Amniotic stem cell (primary cell): ENCODE measurements around the gene GDF7.

Source experiments
- DNase-seq: peaks from one replicate; lab custom pipeline; 2025; lab: John Stamatoyannopoulos, UW

GDF7 gene

DNA sequence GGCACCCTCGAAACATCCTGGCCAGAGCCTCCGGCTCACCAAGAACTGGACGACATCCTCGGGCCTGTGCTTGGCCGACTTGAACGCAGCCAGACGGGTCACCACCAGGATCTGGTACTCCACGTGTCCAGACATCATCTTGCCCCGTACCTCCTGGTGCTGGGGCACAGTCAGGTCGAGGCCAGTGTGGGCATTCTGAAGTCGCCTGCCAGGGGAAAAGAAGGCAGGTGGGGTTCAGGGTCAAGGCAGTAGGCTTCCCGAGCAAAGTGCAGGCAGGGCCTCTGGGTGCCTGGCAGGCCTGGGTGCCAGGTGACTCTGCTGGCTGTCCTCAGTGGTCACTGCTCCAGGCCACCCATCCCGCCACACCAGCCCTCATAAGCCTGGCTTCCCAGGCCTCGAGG lies 21.6 kb upstream of the GDF7 start:
- DNase-seq = no peak

DNA sequence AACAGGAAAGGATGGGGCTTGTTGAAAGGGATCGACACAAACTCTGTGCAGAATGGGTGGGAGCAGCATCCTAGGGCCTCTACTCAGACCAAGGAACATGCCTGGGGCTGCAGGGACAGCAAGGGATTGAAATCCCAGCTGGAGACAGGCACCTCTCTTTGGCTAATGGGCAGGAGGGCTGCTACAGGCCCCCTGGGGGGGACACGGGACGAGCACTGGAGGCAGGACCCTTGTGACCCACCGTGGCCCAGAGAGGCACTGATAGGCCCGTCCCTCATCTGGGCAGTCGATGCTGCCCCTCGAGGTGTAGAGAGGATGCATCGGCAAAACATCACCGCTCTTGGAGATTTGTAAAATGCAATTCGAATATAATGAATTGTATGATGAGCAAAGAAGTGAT lies 21.2 kb upstream of the GDF7 start:
- no peak for DNase-seq

DNA sequence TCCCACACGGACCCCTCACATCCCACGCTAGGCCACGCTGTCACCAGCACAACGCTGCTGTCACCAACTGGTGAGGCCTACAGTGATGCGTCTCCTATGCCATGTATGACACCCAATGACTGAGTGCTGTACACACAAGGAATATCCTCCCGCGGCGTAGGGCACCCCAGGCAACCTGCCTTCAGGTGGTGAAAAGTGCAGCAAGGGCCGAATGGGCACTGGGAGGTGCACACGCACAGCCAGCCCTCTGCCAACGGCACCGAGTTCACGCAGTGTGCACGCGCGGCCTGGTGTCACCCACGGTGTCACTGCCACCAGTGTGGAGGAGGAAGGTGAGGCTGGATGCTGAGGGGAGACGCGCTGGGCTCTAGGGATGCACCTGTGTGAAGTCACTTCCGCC lies 20.5 kb upstream of the GDF7 start:
- no peak for DNase-seq

DNA sequence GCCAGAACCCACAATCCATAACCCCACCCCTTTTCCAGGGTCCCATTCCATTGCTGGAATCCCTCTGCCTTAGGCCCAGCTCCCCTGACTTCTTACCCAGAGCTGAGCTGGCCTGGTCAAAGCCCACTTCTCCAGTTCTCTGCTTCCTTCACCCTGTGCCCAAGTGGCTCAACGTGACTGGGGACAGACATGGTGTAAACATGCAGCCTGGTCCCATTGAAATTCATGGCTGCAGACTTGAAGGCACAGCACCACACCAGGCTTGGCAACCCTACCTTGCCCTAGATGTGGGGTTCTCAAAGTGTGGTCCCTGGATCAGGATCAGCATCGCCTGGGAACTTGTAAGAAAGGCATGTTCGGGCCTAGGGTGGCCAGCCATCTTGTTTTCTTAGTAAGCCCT lies 19.7 kb upstream of the GDF7 start:
- no peak for DNase-seq

DNA sequence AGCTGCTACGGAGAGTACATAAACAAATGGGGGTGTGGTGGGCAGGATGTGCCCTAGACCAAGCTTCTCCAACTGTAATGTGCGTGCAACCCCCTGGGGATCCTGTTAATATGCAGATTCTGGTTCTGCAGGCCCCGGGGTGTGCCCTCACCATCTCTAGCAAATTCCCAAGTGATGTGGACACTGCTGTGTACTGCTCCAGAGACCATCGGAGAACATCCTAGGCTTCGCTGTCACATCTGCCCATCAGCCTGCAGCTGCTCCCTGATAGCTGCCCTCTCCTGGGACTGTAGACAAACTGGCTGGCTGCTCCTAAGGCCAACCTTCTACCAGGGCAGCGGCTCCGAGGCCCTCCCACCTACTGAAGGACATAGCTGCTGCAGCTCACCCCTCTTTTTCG lies 19.2 kb upstream of the GDF7 start:
- DNase-seq = no peak

DNA sequence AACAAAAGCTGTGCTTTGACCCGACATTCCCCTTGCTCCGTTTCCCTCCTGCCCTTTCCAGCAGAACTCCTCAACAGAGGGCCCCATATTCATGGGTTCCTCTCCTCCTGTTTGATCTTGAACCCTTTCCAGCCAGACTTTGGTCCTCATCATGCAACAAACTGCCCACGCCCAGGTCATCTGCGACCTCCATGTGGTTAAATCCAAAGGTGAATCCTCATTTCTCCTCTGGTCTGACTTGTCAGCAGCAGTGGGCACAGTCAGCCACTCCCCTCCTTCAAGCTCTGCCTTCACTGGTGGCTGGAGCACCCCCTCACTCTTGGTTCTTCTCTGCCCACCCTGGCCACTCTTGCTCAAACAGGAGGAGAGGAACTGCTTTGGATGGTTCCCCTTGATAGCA lies 18.7 kb upstream of the GDF7 start:
- no peak for DNase-seq

DNA sequence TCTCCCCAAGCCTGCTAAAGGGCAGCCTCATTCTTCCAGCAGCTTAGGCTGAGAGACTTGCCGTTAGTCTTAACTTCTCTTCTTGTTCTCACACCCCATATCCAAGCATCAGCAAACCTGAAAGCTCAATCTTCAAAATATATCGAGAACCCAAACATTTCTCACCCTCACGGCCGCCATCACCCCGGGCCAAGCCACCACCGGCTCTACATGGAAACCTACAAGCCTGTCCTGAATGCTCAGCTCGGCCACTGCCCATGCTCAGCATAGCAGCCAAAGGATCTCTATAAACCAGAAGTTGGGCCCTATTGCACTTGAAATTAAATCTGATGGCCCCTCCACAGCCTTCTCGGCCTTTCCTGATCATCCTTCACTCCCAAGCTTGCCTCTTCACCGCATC lies 18.1 kb upstream of the GDF7 start:
- DNase-seq = no peak

DNA sequence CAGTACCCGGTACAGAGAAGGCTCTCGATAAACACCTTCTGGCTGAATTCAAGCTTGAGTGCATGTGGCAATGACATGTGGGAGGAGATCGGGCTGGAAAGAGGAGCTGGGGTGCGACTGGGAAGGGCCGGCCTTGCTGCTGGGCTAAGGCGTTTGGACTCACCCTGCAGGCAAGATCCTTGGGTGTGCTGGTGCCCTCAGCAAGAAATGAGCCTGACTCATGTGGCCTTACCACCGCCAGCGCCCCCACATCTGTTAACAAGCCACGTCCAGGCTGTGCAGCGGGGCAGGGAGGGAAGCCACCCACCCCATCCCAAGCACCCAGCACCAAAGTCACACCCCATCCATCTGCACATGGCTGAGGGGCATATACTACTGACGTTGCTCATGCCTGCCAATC lies 17.4 kb upstream of the GDF7 start:
- no peak for DNase-seq

DNA sequence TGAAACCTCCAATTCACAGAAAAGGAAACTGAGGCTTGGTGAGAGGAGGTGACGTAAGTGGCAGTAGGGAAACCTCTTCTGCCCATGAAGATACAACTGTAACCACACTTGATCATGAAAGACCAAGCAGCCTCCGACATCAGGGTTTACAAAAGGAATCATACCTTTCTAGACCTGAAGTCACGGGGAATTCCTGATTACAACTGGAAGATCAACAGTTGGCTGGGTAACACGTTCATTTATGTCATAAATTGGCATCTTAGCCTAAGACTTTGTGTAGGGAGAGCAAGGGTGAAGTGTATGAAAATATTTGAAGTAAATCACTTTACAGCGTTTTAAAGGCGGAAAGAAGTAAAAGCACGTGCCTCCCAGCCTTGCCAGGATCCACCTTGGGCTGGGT lies 17.0 kb upstream of the GDF7 start:
- no peak for DNase-seq

DNA sequence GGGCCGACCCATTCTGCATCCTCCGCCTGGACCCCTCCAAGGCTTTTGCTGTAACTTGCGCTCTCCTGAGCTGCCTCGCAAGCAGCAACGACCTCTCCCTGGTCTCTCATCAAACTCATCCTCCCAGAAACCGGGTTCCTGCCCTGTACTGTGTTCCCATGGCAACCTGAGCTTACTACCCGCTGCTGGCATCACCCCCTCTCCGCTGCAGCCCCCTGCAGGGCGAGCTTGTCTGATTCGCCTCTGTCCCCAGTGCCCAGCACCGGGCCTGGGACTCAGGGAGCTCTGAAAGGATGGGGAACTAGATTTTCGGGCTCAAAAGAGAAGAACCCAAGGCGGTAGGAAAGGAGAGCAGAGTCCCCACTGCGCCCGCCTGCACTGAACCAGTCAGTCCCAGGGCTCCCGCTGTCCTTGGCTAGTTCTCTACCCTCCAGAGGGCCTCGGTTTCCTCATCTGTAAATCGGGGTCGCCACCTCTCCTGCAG lies 16.5 kb upstream of the GDF7 start:
- DNase-seq = no peak

DNA sequence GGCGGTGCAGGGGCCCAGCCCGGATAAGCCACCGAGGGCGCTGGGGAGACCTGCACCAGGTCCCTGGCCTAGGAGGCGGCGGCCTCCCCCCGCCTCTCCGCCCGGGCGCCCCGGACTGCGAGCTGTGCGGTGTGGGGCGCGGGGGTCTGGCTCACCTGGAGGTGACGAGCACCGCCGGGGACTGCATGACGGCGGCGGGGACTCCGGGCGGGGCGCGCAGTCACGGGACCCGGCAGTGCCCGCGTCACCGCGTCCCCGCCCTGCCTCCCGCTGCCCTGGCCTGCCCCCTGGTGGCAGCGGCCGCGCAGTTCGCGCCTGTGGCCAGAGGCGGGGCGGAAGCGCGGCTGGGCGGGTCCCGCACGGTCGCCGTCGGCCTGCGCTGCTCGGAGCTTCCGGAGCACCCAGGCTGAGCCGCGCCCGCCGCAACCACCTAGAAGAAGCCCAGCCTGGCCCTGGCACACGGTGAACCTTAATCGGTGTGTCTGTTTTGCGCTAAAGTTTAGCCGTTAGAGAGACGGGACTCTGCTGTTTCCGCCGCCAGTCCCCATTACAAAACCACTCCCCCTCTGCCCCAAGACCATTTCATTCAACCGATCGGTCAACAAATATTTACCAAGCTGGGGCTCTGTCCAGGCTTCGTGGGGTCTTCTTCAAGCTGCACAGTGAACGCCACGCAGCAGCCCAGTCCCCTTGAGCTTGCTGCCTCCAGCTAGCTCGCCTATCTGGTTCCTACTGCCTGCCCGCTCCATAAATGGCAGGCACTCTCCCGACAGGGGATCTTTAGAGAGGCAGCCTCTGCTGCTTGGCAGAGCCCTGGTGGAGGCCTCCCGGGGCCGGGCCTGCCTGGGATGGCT lies 15.8 kb upstream of the GDF7 start, which contains the start of gene HS1BP3:
TSS of gene HS1BP3 (minus strand) at position 222 of the 854 bp plus-strand sequence. CDS start at position 187, 35 bp downstream.
- DNase-seq = peak; percentile 47

DNA sequence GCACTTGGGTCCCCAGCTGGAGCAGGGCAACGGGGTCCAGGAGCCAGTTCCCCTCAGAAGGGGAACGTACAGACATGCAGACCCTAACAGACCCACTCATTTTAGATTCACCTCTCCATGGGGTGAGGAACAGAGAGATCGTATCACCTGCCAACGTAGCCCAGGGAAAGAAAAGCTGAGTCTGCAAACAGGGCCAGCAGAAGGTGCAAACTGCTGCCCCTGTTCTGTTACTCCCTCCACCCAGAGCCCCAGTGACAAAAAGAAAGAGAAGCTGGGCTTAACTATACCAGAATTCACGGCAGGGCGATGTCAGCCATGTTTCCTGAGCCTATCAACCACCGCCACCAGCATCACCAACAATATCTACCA lies 15.2 kb upstream of the GDF7 start:
- DNase-seq = no peak

DNA sequence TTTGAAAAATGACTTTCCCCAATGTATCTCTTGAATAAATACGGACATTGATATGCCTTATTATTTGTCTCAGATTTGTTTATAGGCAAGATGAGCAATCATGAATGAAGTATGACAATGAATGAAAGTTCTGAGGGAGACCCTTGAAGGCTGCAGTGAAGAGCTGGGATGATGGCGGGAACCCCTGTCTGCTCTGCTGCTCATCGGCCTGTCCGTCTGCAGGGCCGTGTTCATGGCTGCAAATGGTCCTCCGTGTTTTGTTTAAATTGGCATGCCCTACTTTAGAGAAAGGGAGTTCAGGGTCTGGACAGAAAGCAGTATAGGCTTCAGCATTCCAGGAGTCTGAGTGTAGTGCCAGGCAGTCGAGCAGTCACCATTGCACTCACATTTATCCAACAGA lies 14.8 kb upstream of the GDF7 start:
- DNase-seq = no peak

DNA sequence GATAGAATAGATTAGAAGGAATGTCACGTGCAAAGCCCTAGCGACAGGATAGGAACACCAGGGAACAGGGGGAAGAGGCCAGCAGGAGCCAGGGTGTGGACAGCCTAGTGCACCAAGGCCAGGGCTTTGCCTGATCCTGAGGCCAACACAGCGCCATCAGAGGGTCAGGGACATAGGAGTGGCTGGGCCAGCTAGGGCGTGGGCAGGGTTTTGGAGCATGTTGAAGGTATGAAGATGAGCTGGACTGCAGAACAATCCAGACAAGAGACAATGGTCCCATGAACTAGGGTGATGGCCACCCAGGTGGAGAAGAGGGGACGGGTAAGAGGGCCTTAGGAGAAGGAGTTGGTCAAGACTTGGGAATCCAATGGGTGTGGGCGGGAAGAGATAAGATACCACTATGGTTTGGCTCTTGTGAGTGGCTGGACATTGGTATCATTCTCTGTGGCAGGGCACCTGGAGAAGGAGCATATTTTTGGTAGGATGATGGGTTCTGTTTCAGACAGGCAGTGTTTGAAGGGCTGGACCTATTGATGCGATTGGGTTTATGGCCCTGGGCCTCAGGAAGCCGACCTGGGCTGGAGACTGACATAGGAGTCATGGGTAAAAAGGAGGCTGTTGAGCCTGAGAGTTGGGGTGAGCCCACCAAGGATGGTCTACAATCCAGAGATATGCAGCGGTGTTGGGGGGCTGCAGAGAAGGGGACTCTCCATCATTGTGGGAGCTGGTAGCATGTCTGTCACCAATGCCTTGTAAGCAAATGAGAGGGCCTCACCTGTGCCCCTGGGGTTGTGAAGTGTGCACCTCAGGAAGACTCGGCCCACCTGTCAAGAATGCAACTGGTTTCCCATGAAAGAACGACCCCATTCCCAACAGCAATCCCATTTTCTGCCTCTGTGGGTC lies 14.0 kb upstream of the GDF7 start:
- no peak for DNase-seq

DNA sequence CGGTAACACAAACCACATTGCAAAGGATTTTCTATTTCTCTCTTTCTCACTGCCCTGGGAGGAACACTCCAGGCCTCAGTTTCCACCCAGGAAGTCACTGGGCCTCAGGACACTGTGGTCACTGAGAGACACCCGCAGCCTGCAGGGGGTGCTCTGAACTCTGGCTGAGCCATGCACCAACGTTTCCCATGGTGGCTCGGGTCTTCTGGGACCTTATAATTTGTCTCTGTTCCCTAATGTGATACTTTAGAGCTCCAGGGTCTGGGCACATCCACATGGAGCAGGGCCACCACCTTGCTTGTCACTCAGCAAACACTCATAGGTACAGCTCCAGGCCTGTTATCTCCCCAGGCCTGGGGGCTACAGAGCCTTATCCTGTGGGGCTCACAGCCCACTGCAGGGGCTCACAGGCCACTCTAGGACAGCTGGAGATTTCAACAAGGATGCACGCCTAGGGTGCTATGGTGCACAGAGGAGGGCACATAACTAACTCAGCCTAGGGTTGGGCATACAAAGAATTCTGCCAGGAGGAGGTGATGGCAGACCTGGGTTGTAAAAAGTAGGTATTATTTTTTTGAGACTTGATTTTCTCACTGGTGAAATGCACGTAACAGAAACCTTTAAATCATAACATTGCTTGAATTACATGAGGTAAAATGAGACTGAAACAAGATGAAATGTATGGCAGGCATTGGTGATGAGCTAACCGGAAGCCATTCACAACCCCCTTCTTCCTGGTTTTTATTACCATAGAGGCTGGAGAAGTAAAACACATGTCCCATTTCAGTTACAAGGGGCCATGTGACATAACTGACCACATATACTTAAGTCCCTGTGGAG lies 13.0 kb upstream of the GDF7 start:
- no peak for DNase-seq

DNA sequence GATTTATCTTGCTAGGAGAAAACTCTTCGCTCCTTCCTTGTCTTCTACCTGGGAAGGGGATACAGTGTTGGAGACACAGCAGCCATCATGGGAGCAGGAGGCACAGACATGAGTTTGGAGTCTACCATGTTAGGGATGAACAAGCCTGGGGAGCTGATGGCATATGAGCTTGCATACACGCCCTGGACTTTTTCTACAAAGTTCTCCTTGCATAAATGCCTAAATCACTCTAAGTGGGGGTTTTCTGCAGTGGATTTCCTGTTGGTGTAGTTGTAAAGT lies 12.5 kb upstream of the GDF7 start:
- no peak for DNase-seq

DNA sequence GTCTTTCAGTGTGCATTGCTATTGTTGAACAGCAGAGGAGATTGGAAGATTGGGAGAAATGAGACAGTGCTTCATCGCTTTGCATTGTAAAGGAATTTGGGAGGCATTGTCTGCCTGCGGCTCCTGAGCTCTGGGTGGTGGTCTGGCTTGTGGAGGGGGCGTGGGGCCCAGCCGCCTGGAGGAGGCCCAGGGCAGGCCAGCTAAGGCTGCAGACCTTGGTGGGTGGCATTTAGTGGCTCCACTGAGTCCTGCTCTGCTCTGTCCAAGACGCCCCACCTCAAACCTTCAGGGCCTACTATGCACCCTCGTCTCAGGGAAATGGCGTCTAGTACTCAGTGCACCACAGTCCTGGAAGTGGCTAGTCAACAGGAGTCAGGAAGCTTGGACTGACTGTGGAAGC lies 10.4 kb upstream of the GDF7 start:
- no peak for DNase-seq

DNA sequence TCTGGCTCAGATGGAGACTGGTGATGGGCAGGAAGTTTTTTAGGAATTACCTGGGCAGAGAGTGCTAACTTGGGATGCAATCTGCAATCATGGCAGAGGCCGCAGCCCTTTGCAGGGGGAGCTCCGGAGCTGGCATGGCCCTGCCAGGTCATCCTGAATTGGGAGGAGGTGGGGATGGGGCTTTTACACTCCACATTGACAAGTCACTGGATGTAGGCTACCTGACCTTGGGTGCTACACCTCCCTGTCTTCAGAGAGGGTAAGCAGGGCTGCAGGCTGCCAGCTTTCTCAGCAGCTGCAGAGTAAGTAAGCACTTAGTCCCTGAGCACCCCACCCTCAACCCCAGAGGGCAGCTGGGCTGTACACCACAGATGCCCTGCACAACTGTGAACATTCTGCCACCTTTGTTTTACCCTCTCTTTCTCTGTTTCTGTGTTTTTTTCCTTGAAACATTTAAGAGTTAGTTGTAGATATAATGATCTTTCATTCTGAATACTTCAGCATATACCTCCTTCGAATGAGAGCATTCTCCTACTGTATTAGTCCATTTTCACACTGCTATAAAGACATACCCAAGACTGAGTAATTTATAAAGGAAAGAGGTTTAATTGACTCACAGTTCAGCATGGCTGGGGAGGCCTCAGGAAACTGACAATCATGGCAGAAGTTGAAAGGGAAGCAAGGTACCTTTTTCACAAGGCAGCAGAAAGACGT lies 9.3 kb upstream of the GDF7 start:
- no peak for DNase-seq

DNA sequence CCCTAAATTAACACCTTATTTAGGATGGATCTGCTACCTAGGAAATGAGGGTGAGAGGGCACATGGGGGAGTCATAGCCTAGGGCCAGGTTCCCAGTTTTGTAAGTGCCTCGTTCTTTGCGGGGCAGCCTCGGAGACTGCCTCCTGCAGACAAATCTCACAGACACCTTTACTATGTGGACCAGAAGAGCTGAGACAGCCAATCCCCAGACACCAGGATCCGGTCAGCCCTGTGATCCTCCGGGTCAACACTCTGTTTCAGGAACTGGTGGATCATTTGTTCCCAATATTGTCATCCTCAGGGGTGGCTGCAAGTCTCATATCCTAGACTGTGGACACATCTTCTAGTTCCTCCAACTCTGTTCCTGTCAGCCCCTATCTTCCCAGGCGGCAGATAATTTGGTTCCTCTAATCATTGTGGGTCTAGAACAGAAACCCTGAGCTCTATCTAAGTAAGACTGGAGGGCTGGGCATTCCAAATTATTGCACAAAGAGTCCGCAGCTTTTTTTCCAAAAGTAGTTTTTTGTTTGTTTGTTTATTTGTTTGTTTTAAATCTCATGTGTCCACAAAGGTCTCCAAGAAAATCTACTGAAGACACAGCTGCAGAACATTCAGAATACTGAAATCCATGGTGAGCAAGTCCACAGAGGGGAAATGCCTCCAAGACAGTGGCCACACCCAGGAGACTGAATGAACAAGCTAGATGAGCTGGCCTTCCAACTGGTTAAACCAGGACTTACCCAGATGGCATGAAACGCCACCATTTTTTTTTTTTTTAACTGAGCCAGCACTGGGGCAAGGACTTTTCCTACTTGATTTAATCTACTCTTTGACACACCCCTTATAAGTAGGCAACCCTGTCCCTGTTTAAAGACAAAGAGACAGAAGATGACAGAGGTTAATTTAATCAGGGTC lies 6.2 kb upstream of the GDF7 start:
- DNase-seq = no peak

DNA sequence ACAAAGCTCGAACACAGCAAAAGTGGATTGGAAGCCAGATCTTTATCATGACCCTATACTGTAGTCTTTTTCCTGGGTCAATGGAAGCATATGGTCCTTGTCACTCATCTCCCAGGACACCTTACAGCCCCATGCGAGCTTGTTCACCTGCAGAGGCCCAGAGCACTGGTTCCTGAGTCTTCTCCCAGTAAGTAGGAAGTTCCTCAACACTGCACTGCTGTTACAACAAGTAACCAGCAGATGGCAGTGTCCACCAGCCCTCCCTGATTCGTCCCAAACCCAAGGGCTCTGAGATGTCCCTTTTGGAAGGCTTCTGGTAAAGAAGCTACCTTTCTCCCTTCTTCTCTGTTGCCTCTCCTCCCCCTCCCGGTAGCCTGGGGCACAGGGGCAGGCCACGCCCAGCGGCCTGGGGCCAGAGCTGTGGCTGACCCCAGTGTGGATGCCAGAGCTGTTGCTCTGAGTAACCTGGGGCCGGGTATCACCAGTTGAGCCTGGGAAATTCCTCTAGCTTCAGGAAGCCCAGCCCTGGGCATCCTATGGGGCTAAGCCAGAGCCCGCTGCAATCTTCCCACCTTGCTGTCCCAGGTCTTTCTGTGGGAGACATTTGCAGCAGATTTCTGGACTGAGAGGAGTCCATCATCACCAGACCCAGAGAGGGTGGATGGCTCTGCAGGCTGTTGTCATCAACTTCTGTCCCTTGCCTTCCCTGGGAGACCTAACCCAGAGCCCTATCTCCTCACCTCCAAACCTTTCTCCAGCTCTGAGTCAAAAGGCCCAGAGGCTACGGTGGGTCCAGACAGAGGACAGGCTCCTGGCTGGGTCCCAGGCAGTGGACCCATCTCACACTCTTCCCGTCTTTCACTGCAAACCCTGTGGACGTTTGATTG lies 5.3 kb upstream of the GDF7 start:
- no peak for DNase-seq
